Keratinocyte (primary cell): ENCODE results near the gene DDI1. TPM values are rescaled to one million over a fixed set of nuclear protein-coding genes. Genes with fewer than 3 reads are reported as not detected.

ENCODE experiments used
- DNase-seq: peaks from one replicate; pipeline ENCODE4 v3.0.0-alpha.2; 2011; ENCODE audit warnings: low read depth, missing footprints, low spot score
- FAIRE-seq: peaks from 2 replicates; lab custom pipeline; 2011; peaks lifted over from hg19 to GRCh38; lab: Jason Lieb, UNC
- H2AFZ ChIP-seq: 2 replicates; pipeline ENCODE4 v1.6.0; 2012; ENCODE audit warnings: low read length, control low read depth, inconsistent platforms; ENCODE audit not compliant: control insufficient read depth
- H3K27ac ChIP-seq: 2 replicates; pipeline ENCODE4 v1.5.1; 2011; ENCODE audit warnings: low read length; ENCODE audit not compliant: control insufficient read depth, insufficient read depth
- H3K27me3 ChIP-seq: 3 replicates; pipeline ENCODE4 v1.6.0; 2011; ENCODE audit warnings: low read length; ENCODE audit not compliant: control insufficient read depth, insufficient read depth; ENCODE audit errors: extremely low read depth
- H3K36me3 ChIP-seq, 2 experiments: 2 replicates in 1 of 2; 3 replicates in 1 of 2; pipeline ENCODE4 v1.5.1; 2011; ENCODE audit warnings: low read length in 2 of 2, mild to moderate bottlenecking in 1 of 2; ENCODE audit not compliant: control insufficient read depth in 2 of 2, insufficient read depth in 2 of 2; ENCODE audit errors: extremely low read depth in 1 of 2
- H3K4me1 ChIP-seq: 3 replicates; pipeline ENCODE4 v1.5.1; 2011; ENCODE audit warnings: low read length; ENCODE audit not compliant: control insufficient read depth, insufficient read depth; ENCODE audit errors: extremely low read depth
- H3K4me2 ChIP-seq: 3 replicates; pipeline ENCODE4 v1.6.0; 2011; ENCODE audit warnings: low read depth, low read length; ENCODE audit not compliant: control insufficient read depth, insufficient read depth; ENCODE audit errors: extremely low read depth
- H3K4me3 ChIP-seq, 3 experiments: fragments of 200-600 bp in 1 of 3; sonication (generic) in 1 of 3; 2 replicates in 2 of 3; 3 replicates in 1 of 3; pipeline ENCODE4 v1.5.1; 2011 to 2016; ENCODE audit warnings: low read length in 3 of 3, mild to moderate bottlenecking in 3 of 3, control low read depth in 2 of 3, inconsistent platforms in 1 of 3, low read depth in 1 of 3, mixed read lengths in 1 of 3, mixed run types in 1 of 3, moderate library complexity in 1 of 3; ENCODE audit not compliant: control insufficient read depth in 2 of 3, insufficient read depth in 2 of 3; ENCODE audit errors: extremely low read depth in 1 of 3
- H3K79me2 ChIP-seq: 2 replicates; pipeline ENCODE4 v1.6.0; 2012; ENCODE audit warnings: low read length; ENCODE audit not compliant: control insufficient read depth, insufficient read depth
- H3K9ac ChIP-seq: 3 replicates; pipeline ENCODE4 v1.6.0; 2011; ENCODE audit warnings: low read length; ENCODE audit not compliant: control insufficient read depth, insufficient read depth; ENCODE audit errors: extremely low read depth
- H3K9me1 ChIP-seq: 3 replicates; pipeline ENCODE4 v1.6.0; 2011; ENCODE audit warnings: low read length; ENCODE audit not compliant: control insufficient read depth, insufficient read depth; ENCODE audit errors: extremely low read depth
- H3K9me3 ChIP-seq: 2 replicates; pipeline ENCODE4 v1.5.1; 2012; ENCODE audit warnings: low read depth, low read length; ENCODE audit not compliant: control insufficient read depth
- H4K20me1 ChIP-seq: 3 replicates; pipeline ENCODE4 v1.6.0; 2011; ENCODE audit warnings: low read length; ENCODE audit not compliant: control insufficient read depth, insufficient read depth; ENCODE audit errors: extremely low read depth
- EZH2 ChIP-seq: IDR thresholded peaks from one replicate; pipeline ENCODE4 v1.6.1; 2012; ENCODE audit warnings: inconsistent platforms, mild to moderate bottlenecking, low read length, moderate library complexity
- dilution Hi-C: fragments of 300-500 bp; cut with MboI; formaldehyde crosslinking; loops from one replicate; pipeline ENCODE4 v1.7.0; 2020; ENCODE audit warnings: low sequenced_read_pairs; ENCODE audit not compliant: extremely low pct_ligation_motif_present
- polyA minus RNA-seq, 3 experiments: library from RNA; depleted of rRNA, polyadenylated mRNA; stranded (reverse); fragments of >200 nt; gene quantifications; 1 replicate in 1 of 3; 2 replicates in 1 of 3; 3 replicates in 1 of 3; pipeline ENCODE4 v1.2.3, GENCODE V29; 2011
- polyA plus RNA-seq, 5 experiments: library from polyadenylated mRNA; depleted of rRNA in 3 of 5; stranded (reverse) in 3 of 5; stranded (forward) in 1 of 5; unstranded in 1 of 5; fragments of >200 nt; gene quantifications; 1 replicate in 1 of 5; 2 replicates in 3 of 5; 3 replicates in 1 of 5; pipeline versions ENCODE4 v1.2.1 to v1.2.3, GENCODE V29; 2011 to 2012; ENCODE audit warnings: missing spikeins in 2 of 5, low read depth in 1 of 5, low replicate concordance in 1 of 5
- TF ChIP-seq, protein P1 (sequence below), 3 experiments: IDR thresholded peaks in 1 of 3; conservative IDR thresholded peaks in 1 of 3; optimal IDR thresholded peaks in 1 of 3; 2 replicates in 2 of 3; 3 replicates in 1 of 3; pipeline versions ENCODE3 to v1.5.1; 2011; ENCODE audit warnings: low read length in 3 of 3, mild to moderate bottlenecking in 3 of 3, moderate library complexity in 2 of 3, control low read depth in 1 of 3, inconsistent platforms in 1 of 3; ENCODE audit not compliant: insufficient read depth in 2 of 3; ENCODE audit errors: extremely low read depth in 1 of 3

DDI1 gene
- not detected in 3 replicates for polyA plus RNA-seq
- polyA plus RNA-seq (2011; ENCODE audit: low read depth): not detected
- polyA plus RNA-seq (2011; cell fraction: cytosol; rRNA removed): not detected in 2 replicates
- not detected in 2 replicates for polyA plus RNA-seq (2011; cell fraction: nucleus; rRNA removed)
- polyA plus RNA-seq (2012; ENCODE audit: low replicate concordance): not detected in 2 replicates
- polyA minus RNA-seq: not detected in 3 replicates
- not detected for polyA minus RNA-seq (2011; cell fraction: cytosol; rRNA and poly(A)+ RNA removed)
- polyA minus RNA-seq (2011; cell fraction: nucleus; rRNA and poly(A)+ RNA removed): not detected in 2 replicates

- Histone ChIP-seq H4K20me1 (no peaks in the 10 kb centered on the region), H3K9me3 (no peaks in the 10 kb centered on the region), H3K4me1 (no peaks in the 10 kb centered on the region), H3K9me1 (no peaks in the 10 kb centered on the region), H3K27ac (no peak within 1 kb of the TSS), H3K27me3 (no peaks in the 10 kb centered on the region), H3K79me2 (no peaks in the 10 kb centered on the region), H3K4me3 (no peak within 1 kb of the TSS), H3K36me3 (no peaks in the 10 kb centered on the region), H3K9ac (no peak within 1 kb of the TSS), H2AFZ (no peak within 1 kb of the TSS), H3K4me2 (no peak within 1 kb of the TSS)
- dilution Hi-C loops: no loop called here
- DNase-seq: no peak
- TF ChIP-seq, protein P1, sequence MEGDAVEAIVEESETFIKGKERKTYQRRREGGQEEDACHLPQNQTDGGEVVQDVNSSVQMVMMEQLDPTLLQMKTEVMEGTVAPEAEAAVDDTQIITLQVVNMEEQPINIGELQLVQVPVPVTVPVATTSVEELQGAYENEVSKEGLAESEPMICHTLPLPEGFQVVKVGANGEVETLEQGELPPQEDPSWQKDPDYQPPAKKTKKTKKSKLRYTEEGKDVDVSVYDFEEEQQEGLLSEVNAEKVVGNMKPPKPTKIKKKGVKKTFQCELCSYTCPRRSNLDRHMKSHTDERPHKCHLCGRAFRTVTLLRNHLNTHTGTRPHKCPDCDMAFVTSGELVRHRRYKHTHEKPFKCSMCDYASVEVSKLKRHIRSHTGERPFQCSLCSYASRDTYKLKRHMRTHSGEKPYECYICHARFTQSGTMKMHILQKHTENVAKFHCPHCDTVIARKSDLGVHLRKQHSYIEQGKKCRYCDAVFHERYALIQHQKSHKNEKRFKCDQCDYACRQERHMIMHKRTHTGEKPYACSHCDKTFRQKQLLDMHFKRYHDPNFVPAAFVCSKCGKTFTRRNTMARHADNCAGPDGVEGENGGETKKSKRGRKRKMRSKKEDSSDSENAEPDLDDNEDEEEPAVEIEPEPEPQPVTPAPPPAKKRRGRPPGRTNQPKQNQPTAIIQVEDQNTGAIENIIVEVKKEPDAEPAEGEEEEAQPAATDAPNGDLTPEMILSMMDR (optimal IDR thresholded peaks at IDR 0.05 in 1 of 3, IDR thresholded peaks at IDR 0.05 in 1 of 3, conservative IDR thresholded peaks at IDR 0.05 in 1 of 3; ENCODE audit: extremely low read depth in 1 of 3, insufficient read depth in 2 of 3, low read length in 3 of 3): no peak
- TF ChIP-seq EZH2: no peak
- no peak for FAIRE-seq
Measured at GRCh38 chr11:104036588-104036987, at the start of gene DDI1. Gene DDI1, plus strand, starts transcription at chr11:104036640. Its CDS starts 183 bp downstream, at chr11:104036823.

DNA sequence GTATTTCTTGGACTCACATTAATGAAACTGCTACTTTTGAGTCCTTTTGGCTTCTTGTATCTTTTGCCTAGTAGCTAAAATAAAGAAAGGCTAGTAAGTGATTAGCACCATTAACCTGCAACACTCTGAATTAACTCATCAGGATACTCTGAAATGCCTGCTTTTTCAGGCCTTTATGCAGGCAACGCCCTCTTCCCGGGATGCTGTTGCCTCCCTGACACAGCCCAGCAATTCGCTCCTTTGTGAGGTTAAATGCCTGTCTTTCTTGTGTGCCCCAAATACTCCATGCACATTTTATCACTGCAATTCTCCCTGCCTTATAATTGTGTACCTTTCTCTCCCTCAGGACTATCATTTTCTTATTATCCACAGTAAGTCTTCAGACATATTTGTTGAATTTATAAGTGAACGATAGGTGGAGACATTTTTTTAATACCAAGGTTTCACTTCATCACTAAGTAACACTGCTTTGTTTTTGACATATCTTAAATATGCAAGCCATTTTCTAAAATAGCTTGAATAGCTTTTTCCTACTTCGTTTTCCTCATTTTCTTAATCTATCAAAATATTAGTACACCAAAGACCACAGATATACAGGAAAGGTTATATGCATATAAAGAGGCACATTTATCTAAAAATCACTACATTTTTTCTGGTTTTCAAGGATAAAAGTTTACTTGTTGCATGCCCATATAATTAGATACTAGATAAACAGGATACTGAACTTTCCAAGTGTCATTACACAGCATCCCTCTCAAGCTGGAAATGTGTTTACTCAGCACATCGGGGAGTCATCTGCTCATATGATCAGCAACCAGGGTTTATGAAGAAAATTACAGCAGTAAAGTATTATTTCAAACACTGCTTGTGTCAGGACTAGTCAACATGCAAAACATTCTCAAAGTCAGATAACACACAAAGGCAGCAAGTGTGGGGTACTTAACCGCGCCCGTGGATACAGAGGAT is 48.5 kb upstream of the DDI1 start:
- Histone ChIP-seq H3K4me2 (no peak overlapping the region), H4K20me1 (no peaks in the 10 kb centered on the region), H3K36me3 (no peaks in the 10 kb centered on the region), H3K9me3 (no peaks in the 10 kb centered on the region), H3K79me2 (no peaks in the 10 kb centered on the region), H2AFZ (no peak overlapping the region), H3K4me3 (no peak overlapping the region), H3K27ac (no peak overlapping the region), H3K9me1 (no peaks in the 10 kb centered on the region), H3K9ac (no peak overlapping the region), H3K4me1 (no peaks in the 10 kb centered on the region), H3K27me3 (no peaks in the 10 kb centered on the region)
- FAIRE-seq (no peak), DNase-seq (no peak)
- TF ChIP-seq, protein P1 (optimal IDR thresholded peaks at IDR 0.05 in 1 of 3, IDR thresholded peaks at IDR 0.05 in 1 of 3, conservative IDR thresholded peaks at IDR 0.05 in 1 of 3; ENCODE audit: extremely low read depth in 1 of 3, insufficient read depth in 2 of 3, low read length in 3 of 3): no peak
- no peak for TF ChIP-seq EZH2
- dilution Hi-C loops: no loop called here
